Measurements from ENCODE around the gene PZP.
"Not testable (repeated sequence)": the region's sequence is repeated elsewhere in the genome, so short reads cannot be mapped to it uniquely, and the experiment has no call there.

The PZP gene

GRCh38 chr12:9248435-9248834 is 40.2 kb upstream of the PZP start:
- DNase-seq (ENCODE audit: low spot score), result no peak
- Histone ChIP-seq H3K4me3 (no peak overlapping the region), H3K27ac (no peak overlapping the region)
- no peak for TF ChIP-seq CTCF (IDR thresholded peaks at IDR 0.05)

- TF ChIP-seq CTCF (IDR thresholded peaks at IDR 0.05), result no peak
- Histone ChIP-seq H3K27ac (no peak overlapping the region), H3K4me3 (no peak overlapping the region)
- DNase-seq (ENCODE audit: low spot score), result no peak
Measured at GRCh38 chr12:9244894-9245293, 36.7 kb upstream of the PZP start.

GRCh38 chr12:9243999-9244649 is 35.9 kb upstream of the PZP start:
- Histone ChIP-seq H3K27ac (no peak overlapping the region), H3K4me3 (no peak overlapping the region)
- DNase-seq (ENCODE audit: low spot score), result no peak
- no peak for TF ChIP-seq CTCF (IDR thresholded peaks at IDR 0.05)

GRCh38 chr12:9241301-9241700 is 33.1 kb upstream of the PZP start:
- Histone ChIP-seq H3K27ac (no peak overlapping the region), H3K4me3 (no peak overlapping the region)
- no peak for TF ChIP-seq CTCF (IDR thresholded peaks at IDR 0.05)

GRCh38 chr12:9240776-9241175 is 32.6 kb upstream of the PZP start:
- peak overlapping the region; percentile 61 for H3K4me3 ChIP-seq
- DNase-seq (ENCODE audit: low spot score), result no peak
- H3K27ac ChIP-seq, result no peak overlapping the region
- no peak for TF ChIP-seq CTCF (IDR thresholded peaks at IDR 0.05)

More at GRCh38 chr12:9241301-9241700, 33.1 kb upstream of the PZP start:
- no peak for DNase-seq (ENCODE audit: low spot score)

GRCh38 chr12:9240004-9240635 is 31.9 kb upstream of the PZP start:
- not testable (repeated sequence) for DNase-seq (ENCODE audit: low spot score); H3K27ac ChIP-seq
- H3K4me3 ChIP-seq, result peak overlapping the region; percentile 61

GRCh38 chr12:9237286-9237685 is 29.1 kb upstream of the PZP start:
- Histone ChIP-seq H3K27ac (no peak overlapping the region), H3K4me3 (no peak overlapping the region)
- no peak for TF ChIP-seq CTCF (IDR thresholded peaks at IDR 0.05)
- DNase-seq (ENCODE audit: low spot score), result no peak

All from coronary artery (tissue), 2 donors.